Left ventricle myocardium superior (tissue), 1 donor: ENCODE results near the gene TSSK6. TPM values are rescaled to one million over a fixed set of nuclear protein-coding genes. Genes with fewer than 3 reads are reported as not detected.

Experiments used
- ATAC-seq: fragments of 200-7000 bp; cut with Tn5 transposase; one replicate; pipeline ENCODE4 v1.9.1; 2020; ENCODE audit warnings: mild to moderate bottlenecking, moderate library complexity
- DNase-seq: peaks from one replicate; pipeline ENCODE4 v3.0.0-alpha.2; 2020
- intact Hi-C: fragments of 100-400 bp; cut with micrococcal nuclease; formaldehyde crosslinking; loops from one replicate; pipeline ENCODE4 v1.11.0; 2022
- long read RNA-seq: library from polyadenylated mRNA; unstranded; transcript quantifications from one replicate; pipeline ENCODE4 v2.0.0, GENCODE V29; 2021
- total RNA-seq: library from RNA; stranded (reverse); fragmentation: NEBNext Ultra II Directional; extraction: Animal tissue kit (Norgen Biotek cat#: 25700); gene quantifications from one replicate; pipeline ENCODE4 v1.2.1, GENCODE V29; 2021
- donor health status: DM: no; HTN: yes; CAD: no; lungs with severe emphysema.

Gene TSSK6
- 0.67 TPM for total RNA-seq
- long read RNA-seq, result 0 reads

DNA sequence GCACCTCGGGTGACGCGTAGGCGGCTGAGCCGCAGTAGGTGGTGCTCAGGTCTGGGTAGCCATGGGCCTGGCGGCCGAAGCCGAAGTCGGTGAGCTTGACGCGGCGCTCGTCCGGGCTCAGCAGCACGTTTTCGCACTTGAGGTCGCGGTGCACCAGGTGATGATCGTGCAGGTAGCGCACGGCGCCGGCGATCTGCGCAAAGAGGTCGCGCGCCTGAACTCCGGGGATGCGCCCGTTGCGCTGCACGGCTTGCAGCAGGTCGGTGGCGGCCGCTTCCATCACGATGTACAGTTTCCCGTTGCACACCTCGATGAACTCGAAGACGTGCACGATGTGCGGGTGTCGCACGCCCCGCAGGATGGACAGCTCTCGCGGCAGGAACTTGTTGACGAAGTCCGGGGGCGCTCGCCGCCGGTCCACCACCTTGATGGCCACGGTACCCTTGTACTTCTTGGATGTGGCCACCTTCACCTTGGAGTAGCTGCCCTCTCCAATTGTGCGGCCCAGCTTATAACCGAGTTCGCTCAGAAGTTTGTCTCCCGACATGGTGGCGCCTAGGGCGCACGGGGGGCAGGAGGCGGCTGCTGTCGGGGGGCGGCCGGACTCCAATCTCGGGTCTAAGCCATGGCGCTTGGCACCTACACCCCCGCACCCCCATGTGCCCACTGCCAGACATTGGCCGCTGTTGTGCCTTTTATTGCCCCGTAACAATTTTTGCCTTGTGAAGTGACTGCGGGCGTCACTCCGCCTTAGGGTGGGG lies at the start of gene TSSK6:
Gene TSSK6 (minus strand): TSS at position 668 of the 761 bp plus-strand sequence. CDS start 121 bp downstream, at position 547.
- ATAC-seq, result no peak
- intact Hi-C loops, result no loop called here
- peak; percentile 61 for DNase-seq

DNA sequence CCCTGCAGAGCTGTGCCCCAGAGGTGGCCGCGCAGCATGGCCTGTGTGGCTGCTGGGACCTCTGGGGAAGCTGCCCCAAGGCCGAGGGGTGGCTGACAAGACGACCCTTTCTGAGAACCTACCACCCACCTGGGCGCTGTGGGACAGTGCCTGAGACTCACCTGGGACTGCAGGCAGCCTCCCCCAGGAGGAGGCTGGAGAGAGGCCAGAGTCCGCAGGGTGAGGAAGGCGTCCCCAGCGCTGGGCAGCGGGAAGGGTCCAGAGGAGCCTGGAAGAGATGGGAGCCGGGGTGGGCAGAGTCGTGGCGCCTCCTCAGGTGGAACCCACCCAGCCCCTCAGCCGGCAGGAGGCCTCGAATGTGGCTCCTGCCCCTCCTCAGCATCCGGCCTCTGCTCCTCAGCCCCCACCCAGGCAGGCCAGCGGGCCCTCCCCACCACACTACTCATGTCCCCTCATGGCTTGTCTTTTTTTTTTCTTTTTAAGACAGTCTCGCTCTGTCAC lies 48.0 kb upstream of the TSSK6 start:
- DNase-seq (no peak), ATAC-seq (no peak)
- intact Hi-C loops, result no loop called here

DNA sequence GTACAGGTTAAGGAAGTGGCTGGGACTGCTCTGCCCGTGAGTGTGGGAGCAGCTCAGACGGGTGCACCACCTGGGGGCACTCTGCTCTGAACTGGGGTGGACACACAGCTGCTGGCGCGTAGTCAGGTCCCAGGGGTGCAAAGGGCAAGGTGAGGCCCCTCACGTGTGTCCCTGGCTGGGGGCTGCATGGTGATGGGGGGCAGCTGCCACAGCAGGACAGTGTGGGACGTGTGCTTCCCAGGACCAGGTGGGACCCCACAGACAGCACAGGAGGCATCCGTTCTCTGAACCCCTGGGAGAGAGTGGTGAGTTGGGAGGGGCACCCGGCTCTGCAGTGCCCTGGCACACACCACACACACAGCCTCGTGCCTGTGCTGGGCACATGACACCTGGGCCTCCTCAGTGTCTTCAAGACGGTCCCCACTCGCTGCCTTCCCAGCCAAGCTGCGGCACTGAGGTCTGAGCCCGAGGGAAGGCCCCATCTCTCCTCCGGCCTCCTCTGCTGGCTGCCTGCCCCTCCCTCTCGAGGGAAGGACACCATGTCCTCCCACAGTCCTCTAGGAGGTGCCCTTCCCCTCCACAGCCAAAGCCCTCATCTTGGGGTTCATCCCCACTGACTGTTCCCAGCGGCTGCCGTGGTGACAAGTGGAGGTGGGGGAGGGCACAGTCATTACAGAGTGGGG lies 47.5 kb upstream of the TSSK6 start:
- no peak for DNase-seq
- intact Hi-C loops, result no loop called here
- no peak for ATAC-seq

DNA sequence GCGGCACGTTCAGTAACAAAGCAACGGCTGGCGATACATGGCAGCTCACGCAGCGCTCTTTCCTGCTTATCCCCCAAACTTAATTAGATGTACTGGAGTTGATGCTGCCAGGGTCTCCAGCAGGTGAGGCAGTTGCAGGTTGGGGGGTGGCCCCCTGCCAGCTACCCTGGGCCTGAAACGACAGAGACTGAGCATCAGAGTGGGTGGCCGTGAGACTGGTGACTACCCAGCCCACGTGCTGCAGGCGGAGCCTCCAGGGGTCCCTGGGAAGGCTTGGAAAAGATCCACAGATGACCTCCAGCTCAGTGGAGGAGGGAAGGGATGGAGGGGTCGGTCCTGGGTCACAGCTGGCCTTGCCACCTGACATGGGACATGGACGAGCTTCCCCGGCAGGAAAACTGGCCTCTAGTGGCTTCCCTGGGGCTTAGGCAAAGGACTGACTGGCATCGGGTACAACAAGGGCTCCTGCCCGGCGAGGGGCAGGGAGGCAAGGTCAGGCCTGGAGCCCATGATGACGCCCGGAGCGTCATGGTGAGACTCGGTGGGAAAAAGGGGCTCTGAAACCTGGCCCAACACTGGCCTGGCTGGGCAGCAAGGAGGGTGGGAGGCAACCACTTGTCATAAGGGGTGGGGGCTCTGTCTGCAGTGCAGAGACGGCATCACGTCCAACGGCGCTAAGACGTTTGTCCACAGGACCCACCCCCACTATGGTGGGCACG lies 46.8 kb upstream of the TSSK6 start:
- ATAC-seq (no peak), DNase-seq (no peak)
- intact Hi-C loops, result no loop called here

DNA sequence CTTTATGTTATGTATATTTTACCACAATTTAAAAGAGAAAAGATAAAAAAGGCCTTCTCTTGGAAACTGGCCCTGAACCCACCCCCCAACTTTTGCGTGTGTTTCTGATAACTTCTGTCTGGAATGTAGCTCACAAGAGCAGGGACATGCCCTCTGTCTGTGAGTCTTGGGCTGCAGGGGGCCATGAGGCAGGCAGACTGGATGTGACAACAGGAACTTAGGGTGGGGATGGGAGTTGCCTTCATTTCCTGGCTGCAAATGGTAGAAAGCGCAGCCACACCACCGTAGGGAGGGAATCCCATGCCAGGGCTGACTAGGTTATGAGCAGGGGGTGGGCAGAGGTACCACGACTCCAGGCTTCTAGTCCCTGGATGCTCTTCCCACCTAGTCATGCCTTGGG lies 44.6 kb upstream of the TSSK6 start:
- DNase-seq (no peak), ATAC-seq (no peak)
- intact Hi-C loops, result no loop called here

DNA sequence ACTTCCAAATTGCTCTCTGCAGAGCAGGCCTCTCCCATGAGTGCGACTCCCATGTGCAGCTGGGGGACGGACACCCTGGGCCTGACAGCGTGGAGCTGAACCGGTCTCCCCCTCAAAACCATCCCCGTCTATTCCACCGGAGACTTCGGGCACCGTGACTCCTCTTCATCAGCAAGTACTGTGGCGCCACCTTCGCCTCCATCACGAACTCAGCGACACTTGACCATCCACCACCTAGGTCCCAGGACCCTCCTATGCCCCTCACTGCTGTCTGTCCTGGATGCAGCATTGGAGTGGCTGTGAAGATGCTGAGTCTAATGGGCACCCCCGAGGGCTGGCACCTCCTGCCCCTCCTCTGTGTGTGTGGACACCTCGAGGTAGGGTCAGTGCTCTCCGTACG lies 43.3 kb upstream of the TSSK6 start:
- intact Hi-C loops, result no loop called here
- no peak for ATAC-seq
- DNase-seq, result no peak

DNA sequence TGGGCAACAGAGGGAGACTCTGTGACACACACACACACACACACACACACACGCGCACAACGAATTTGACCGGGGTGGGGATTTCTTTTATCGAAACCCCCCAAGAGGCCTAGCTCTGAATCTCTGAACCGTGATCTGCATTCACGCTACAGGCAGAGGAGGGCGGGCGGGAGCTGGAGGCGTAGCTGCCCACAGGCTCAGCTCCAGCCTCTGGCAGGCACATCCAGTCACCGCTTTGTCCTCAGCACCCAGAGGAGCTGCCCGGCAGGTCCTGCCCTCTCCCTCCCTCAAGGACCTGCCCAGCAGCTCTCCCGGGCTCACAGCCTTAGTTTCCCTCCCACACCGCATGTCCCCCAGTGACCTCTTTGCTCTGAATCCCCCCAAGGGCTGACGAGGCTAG lies 42.7 kb upstream of the TSSK6 start:
- DNase-seq, result no peak
- ATAC-seq, result no peak
- intact Hi-C loops, result no loop called here

DNA sequence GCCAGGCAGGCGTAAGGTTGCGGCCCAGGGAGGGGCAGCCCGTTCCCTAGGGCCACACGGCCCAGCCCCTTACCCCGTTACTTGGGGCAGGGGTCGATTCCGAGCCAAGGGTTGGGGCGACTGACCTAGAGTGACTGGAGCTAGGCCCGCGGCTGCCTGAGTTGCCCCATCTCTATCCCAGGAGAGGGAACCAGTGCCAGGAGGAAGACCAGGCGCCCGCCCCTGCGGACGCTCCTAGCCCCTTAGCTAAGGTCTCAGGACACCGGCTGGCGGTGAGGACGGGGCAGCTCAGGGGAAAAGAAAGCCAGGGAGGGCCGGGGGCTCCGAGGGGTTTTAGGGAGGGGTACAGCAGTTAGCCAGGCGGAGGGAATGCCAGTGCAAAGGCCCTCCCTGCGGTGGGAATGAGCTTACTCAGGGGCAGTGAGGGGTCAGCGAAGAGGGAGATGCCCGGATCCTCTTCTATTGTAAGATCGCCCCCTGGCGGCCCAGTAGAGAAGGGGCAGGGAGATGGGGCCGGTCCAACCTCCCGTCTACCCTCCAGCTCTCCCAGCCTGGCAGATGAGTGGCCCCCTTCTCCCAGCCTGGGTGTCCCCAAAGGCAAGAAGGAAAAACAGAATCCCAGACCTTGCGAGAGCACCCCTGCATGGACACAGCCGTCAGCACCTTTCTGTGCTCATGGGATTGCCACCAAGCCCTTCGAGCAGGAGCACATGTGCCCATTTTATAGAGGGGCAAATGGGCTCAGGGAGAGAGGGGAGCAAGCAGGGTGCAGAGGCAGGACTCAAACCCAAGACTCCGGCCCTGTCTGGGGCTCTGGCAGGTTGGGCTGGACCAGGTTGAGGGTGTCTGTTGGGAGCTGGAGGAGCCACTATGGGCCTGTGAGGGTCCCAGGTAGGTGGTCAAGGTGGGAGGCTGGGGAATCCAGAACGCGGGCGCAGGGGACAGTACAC lies 39.0 kb upstream of the TSSK6 start:
- intact Hi-C loops, result no loop called here
- DNase-seq, result peak; percentile 70
- ATAC-seq, result peak; percentile 70

DNA sequence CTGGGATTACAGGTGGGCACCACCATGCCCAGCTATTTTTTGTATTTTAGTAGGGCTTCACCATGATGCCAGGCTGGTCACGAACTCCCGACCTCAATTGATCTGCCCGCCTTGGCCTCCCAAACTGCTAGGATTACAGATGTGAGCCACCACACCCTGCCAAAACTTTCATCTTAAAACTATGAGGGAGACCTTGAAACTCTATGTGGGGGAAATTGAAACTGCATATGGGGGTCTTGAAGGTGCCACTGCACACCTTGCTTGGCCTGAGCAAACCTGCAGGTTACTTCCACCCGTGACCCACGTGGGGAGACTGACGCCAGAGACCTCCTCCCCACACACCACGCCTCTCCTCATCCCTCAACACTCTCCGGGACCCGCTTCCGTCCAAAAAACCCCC lies 38.3 kb upstream of the TSSK6 start:
- intact Hi-C loops, result no loop called here
- DNase-seq (no peak), ATAC-seq (no peak)

DNA sequence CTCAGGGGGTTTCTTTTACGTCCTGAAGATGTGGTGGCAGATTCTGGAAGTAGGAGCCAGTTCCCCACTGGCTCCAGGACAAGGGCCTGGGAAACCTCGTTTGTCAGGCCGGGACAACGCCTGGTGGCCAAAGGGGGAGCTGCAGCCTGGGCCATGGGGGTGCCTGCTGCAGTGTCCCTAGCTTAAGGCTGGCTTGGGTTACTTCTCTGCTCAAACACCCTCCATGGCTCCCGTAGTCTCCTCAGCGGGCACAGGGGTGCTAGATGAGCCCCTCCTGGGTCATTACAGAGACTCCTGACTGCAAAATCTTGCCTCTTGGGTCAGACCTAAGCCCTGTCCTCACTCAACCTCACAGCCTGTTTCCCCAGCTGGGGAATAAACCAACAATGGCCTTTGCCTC lies 37.5 kb upstream of the TSSK6 start:
- intact Hi-C loops, result no loop called here
- no peak for ATAC-seq
- no peak for DNase-seq

DNA sequence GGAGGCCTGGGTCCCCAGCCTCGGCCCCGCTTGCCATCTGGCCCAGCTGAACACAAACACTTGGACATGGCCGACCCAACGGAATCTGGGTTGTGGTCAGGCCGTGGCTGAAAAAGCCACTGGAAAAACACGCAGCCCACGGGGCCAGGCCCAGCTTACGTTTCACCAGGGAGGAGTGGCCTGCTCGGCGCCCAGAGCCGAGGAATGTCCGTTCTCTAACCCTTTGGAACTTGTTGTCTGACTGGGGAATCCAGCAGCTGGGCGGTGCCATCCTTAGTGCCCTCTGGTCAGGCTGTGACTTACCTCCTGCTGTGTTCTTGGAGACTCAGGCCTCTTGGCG lies 36.5 kb upstream of the TSSK6 start:
- intact Hi-C loops, result no loop called here
- DNase-seq, result no peak
- no peak for ATAC-seq

DNA sequence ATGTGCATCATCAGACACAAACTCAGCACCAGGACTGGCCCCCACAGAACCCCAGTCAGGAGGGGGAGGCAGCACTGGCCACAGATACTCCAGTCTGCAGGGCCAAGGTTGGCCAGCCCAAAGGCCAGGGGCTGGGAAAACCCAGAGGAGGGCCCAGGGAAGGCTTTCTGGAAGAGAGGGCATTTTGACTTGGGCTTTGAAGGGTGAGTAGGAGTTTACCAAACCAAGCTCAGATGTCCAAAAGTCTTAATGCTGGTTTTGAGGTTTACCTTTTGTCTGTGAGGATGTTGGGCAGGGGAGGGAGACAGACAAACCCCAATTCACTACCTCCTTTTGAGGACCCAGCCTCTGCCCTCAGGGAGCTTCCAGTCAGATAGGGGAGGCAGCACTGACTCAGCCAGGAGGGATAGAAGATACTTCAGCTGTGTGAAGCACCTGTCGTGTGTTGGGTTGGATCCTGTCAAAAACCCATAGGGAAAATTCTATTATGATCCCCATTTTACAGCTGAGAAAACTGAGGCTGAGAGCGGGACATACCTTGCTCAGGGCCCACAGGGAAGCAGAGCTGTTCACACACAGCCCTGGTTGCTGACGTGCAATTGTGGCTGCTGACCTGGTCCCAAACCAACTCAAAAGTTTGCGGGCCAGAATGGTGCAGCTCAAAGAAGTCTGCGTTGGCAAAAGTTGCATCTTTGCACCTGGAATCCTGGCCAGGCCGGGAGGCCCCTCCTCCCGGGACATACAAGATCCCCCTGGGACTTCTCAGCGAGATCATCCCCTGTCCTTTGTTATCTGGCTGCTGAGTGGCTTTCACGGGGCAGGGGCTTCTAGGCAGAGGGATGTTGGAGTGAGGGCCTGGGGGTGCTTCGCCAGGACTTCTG lies 35.9 kb upstream of the TSSK6 start:
- intact Hi-C loops, result no loop called here
- no peak for ATAC-seq

DNA sequence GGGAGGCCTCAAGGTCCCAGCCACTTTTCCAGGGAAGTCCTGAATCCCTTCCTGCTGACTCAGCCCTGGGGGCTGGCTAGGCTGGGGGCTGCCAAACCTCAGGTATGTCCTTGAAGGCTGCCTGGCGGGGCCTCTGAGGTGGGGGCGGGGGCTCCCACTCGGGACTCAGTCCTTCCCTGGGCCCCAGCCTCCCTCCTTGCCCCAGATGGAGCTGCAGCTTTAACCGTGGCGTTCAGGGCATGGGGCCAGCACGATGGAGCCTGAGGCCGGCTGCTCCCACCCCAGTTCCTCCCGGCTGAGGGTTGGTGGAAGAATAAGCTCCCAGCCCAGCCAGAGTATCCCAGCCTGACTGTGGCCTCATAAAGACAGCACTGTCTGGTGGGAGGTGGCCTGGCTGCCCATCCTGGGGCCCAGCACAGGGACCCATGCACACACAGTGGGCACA lies 35.2 kb upstream of the TSSK6 start:
- intact Hi-C loops, result no loop called here
- ATAC-seq (no peak), DNase-seq (no peak)

More for the DNA sequence above, 35.9 kb upstream of the TSSK6 start:
- DNase-seq, result no peak

DNA sequence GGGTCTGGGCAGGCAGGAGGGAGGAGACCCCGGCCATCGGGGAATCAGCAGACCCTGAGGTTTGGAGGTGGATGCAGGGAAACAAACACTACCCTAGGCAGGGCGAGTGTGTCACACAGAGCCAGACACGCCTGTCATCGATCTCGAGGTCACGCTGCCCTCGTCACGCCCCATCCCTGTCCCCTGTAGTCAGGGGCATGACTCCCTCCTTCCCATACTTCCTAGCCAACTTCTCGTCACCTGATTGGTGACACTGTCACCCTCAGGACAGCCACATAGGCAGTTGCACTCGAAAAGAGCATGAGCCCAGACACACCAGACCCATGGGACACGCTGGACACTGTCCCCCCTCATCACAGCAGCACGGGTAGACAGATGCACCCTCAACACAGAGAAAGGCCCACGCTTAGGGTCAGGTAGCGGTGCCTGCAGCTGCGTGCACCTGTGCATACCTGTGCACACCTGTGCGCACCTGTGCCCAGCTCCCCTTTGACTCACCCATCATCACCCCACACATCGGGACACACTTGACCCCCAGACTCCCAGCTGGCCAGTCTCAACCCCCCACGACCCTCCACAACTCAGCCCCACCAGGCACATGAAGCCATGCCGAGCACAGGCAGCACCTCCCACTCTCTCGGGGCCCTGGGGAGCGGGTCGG lies 34.6 kb upstream of the TSSK6 start:
- no peak for ATAC-seq
- intact Hi-C loops, result no loop called here
- DNase-seq, result no peak

DNA sequence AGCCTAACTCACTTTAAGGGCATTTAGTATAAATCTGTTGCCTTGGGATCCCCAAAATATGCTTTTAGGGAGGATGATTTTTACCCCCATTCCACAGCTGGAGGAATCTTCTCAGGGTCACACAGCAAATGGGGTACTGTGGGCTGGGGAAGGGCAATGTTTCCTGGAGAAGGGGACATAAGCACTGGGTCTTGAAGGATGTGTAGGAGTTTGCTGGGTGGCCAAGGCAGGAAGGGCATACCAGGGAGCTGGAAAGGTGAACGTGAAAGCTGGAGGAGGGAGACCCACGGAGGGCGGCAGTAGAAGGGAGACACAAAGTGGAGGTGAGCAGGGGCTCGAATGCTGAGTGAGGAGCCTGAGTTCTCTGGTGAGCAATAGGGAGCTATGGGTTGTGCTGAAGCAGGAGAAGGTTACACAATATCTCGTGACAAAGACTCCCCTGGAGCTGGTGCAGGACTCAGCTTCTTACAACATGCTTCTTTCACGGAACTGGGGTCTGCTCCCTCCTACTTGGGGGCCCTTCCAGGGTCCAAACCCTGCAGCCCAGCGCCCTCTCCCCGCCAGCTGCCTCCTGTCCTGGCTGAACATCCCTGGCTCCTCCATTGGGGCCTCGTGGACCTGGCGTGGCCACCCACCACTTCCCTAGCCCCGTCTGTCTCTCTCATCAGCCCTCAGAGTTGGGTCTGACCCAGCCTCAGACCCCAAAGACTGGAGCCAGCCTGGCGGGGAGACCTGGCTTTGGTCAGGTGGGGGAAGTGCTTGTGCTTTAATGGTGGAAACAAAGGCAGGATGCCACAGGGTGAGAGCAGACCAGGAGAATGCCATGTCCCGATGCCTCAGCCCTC lies 33.8 kb upstream of the TSSK6 start:
- ATAC-seq (no peak), DNase-seq (no peak)
- intact Hi-C loops, result no loop called here

DNA sequence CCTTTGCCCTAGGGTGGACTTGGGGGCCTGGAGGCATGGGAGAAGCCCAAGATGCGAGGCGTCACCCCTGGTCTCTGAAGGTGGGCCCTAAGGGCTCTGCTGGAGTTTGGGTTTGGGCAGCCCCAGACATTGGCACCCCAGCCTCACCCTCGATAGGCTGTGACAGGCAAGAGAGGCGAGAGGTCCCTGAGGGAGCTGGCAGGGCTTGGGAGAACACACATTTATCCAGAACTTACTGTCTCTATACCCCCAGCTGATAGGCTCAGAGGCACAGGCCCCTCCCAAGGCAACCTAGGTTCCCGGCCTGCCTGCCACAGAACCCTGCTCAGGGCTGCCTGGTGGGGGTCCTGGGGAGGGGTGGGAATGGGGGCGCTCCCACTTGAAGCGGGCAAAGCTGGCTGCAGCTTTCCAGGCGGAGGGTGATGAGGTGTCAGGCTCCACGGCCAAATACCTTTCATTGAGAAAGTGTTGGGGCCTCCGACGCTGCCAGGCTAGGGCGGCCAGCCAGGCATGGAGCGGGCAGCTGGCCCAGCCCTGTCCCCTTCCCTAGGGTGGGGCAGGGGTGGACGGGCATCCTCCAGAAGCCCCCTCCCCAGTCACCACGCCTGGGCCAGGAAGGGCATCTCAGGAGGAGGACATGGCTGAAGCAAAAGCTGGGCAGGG lies 32.5 kb upstream of the TSSK6 start:
- DNase-seq (peak; percentile 69), ATAC-seq (peak; percentile 72)
- intact Hi-C loops, result no loop called here
